KMS-11 (cell line): ENCODE measurements around the gene MEMO1.

ENCODE experiments used
- H2AFZ ChIP-seq: fragments of 200-600 bp; sonication (generic); 2 replicates; pipeline ENCODE4 v1.6.1; 2016; ENCODE audit warnings: antibody characterized with exemption, mixed run types, low read depth
- H3K27ac ChIP-seq: fragments of 200-600 bp; sonication (generic); 2 replicates; pipeline ENCODE4 v1.6.1; 2016; ENCODE audit warnings: mild to moderate bottlenecking, mixed run types
- H3K27me3 ChIP-seq: fragments of 200-600 bp; sonication (generic); 2 replicates; pipeline ENCODE4 v1.6.1; 2017; ENCODE audit warnings: mild to moderate bottlenecking, low read depth, mixed run types, moderate library complexity; ENCODE audit not compliant: insufficient read depth
- H3K36me3 ChIP-seq: fragments of 200-600 bp; sonication (generic); 2 replicates; pipeline ENCODE4 v1.6.1; 2017; ENCODE audit warnings: mild to moderate bottlenecking, mixed run types; ENCODE audit not compliant: insufficient read depth
- H3K4me1 ChIP-seq: fragments of 200-600 bp; sonication (generic); 2 replicates; pipeline ENCODE4 v1.6.1; 2016; ENCODE audit warnings: mild to moderate bottlenecking, low read depth, mixed run types; ENCODE audit not compliant: poor library complexity, severe bottlenecking
- H3K4me2 ChIP-seq: fragments of 200-600 bp; sonication (generic); 2 replicates; pipeline ENCODE4 v1.7.0; 2016; ENCODE audit warnings: mild to moderate bottlenecking, mixed run types
- H3K4me3 ChIP-seq: fragments of 200-600 bp; sonication (generic); IDR thresholded peaks from 2 replicates; pipeline ENCODE4 v1.6.1; 2017; ENCODE audit warnings: low read depth, low read length, mixed read lengths; ENCODE audit not compliant: insufficient read depth
- H3K79me2 ChIP-seq: fragments of 200-600 bp; sonication (generic); 2 replicates; pipeline ENCODE4 v1.6.1; 2016; ENCODE audit warnings: low read depth, mixed run types; ENCODE audit not compliant: insufficient read depth
- H3K9ac ChIP-seq: fragments of 200-600 bp; sonication (generic); 2 replicates; pipeline ENCODE4 v1.6.1; 2016; ENCODE audit warnings: mild to moderate bottlenecking, mixed run types
- H4K20me1 ChIP-seq: fragments of 200-600 bp; sonication (generic); 2 replicates; pipeline ENCODE4 v1.6.1; 2016; ENCODE audit warnings: mild to moderate bottlenecking, mixed run types; ENCODE audit not compliant: insufficient read depth
- TF ChIP-seq, protein P1 (sequence below): fragments of 200-600 bp; sonication (generic); conservative IDR thresholded peaks from 2 replicates; pipeline ENCODE4 v1.6.1; 2017; ENCODE audit warnings: low read depth, mild to moderate bottlenecking, antibody characterized with exemption, low read length, moderate library complexity, mixed read lengths

Gene MEMO1

DNA sequence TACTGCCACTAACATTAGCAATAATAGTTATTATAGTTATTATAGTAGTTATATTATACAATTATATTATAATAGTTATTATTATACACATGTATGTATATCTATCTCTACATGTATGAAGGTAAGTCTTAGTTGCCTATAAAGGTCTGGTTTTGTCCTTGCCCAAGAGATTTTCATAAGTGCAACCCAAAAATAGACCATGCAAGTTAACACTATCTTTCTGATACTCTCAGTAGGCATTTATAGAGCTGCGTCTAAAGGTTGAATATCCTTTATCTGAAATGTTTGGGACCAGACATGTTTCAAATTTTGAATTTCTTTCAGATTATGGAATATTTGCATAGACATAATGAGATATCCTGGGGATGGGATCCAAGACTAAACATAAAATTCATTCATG lies 175.4 kb downstream of the MEMO1 start:
- no peak overlapping the region for H3K4me2 ChIP-seq
- H2AFZ ChIP-seq, result no peak overlapping the region
- TF ChIP-seq, protein P1, sequence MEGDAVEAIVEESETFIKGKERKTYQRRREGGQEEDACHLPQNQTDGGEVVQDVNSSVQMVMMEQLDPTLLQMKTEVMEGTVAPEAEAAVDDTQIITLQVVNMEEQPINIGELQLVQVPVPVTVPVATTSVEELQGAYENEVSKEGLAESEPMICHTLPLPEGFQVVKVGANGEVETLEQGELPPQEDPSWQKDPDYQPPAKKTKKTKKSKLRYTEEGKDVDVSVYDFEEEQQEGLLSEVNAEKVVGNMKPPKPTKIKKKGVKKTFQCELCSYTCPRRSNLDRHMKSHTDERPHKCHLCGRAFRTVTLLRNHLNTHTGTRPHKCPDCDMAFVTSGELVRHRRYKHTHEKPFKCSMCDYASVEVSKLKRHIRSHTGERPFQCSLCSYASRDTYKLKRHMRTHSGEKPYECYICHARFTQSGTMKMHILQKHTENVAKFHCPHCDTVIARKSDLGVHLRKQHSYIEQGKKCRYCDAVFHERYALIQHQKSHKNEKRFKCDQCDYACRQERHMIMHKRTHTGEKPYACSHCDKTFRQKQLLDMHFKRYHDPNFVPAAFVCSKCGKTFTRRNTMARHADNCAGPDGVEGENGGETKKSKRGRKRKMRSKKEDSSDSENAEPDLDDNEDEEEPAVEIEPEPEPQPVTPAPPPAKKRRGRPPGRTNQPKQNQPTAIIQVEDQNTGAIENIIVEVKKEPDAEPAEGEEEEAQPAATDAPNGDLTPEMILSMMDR, result no peak
- no peaks in the 10 kb centered on the region for H3K79me2 ChIP-seq
- no peaks in the 10 kb centered on the region for H3K36me3 ChIP-seq
- H4K20me1 ChIP-seq, result no peaks in the 10 kb centered on the region
- H3K4me1 ChIP-seq, result no peaks in the 10 kb centered on the region
- no peak overlapping the region for H3K4me3 ChIP-seq
- no peak overlapping the region for H3K27ac ChIP-seq
- H3K9ac ChIP-seq, result no peak overlapping the region
- H3K27me3 ChIP-seq, result no peaks in the 10 kb centered on the region

DNA sequence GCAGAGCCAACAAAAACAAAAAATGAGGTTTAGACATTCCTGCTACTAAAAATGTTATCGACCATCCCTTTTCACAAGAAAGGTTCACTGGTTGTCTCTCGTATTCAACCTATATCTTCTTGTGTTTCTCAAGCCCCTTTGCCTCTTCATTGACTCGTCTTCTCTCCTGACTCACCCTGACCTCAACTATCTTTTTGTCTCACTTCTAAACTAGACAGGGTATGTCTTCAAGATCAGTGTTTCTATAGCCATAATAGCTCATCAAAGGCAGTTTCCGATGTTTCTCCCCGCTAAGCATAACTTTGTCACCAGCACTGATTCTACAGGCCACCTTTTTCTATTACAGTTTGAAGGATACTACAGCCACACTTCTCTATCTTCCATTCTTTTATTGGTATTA lies 178.4 kb downstream of the MEMO1 start:
- H3K4me3 ChIP-seq, result no peak overlapping the region

DNA sequence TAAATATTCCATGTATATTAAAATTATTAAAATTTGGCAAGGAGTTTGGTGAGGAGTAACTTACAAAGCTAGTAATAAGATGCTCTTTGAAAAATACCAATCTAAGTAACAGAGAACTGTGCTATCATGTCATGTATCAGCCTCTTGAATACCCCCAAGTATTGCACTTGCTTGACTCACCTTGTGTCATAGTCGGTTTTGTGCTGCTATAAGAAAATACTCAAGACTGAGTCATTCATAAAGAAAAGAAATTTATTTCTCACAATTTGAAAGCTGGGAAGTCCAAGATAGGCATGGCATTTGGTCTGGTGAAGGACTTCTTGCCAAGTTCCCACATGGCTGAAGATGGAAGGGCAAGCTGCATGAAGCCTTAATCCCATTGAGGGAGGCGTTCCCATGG lies 179.2 kb downstream of the MEMO1 start:
- Histone ChIP-seq H3K27me3 (no peaks in the 10 kb centered on the region), H3K36me3 (no peaks in the 10 kb centered on the region), H3K9ac (no peak overlapping the region), H3K4me2 (no peak overlapping the region), H3K79me2 (no peaks in the 10 kb centered on the region), H3K27ac (no peak overlapping the region), H3K4me3 (no peak overlapping the region), H4K20me1 (no peaks in the 10 kb centered on the region), H2AFZ (no peak overlapping the region), H3K4me1 (no peaks in the 10 kb centered on the region)
- TF ChIP-seq, protein P1, result no peak

More for the DNA sequence above, 178.4 kb downstream of the MEMO1 start:
- Histone ChIP-seq H3K27me3 (no peaks in the 10 kb centered on the region), H3K27ac (no peak overlapping the region), H4K20me1 (no peaks in the 10 kb centered on the region), H3K4me1 (no peaks in the 10 kb centered on the region), H3K36me3 (no peaks in the 10 kb centered on the region), H3K79me2 (no peaks in the 10 kb centered on the region), H3K4me2 (no peak overlapping the region), H3K9ac (no peak overlapping the region), H2AFZ (no peak overlapping the region)
- TF ChIP-seq, protein P1, result no peak

DNA sequence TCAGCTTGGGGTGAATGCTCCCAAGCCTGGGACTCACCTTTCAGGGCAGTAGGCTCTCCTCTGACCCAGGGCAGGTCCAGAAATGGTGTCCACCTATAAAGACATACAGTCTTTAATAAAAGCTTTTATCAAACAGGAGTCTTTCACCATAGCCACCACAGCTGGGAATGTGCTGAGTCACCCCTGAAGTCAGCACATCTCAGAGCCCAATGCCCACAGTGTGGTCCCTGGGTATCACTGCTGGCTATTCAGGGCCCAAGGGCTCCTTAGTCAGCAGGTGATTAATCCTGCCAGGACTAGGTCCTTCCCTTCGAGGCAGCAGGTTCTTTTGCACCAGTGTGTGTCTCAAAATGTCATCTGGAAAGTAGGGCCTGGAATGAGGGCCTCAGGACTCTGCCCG lies 181.9 kb downstream of the MEMO1 start:
- Histone ChIP-seq H4K20me1 (no peaks in the 10 kb centered on the region), H2AFZ (no peak overlapping the region), H3K27ac (no peak overlapping the region), H3K36me3 (no peaks in the 10 kb centered on the region), H3K9ac (no peak overlapping the region), H3K79me2 (no peaks in the 10 kb centered on the region), H3K4me3 (no peak overlapping the region), H3K27me3 (no peaks in the 10 kb centered on the region), H3K4me2 (no peak overlapping the region), H3K4me1 (no peaks in the 10 kb centered on the region)
- TF ChIP-seq, protein P1, result no peak

DNA sequence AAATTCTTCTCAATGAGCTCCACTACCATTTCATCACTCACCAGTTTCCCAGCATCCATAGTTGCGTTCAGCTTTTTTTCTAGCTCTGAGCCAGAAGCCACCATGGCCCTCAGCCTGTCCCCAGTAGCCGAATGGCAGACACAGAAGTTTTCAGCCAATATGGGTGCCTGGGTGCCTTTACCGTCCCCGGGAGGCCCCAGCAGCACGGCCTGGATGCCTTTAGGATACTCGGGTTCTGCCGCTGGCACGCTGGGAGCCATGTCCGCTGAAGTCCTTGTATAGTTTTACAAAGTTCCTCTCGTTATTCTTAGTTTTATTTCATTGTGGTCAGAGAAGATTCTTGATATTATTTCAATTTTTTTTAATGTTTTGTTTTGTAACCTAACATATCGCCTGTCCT lies 187.2 kb downstream of the MEMO1 start:
- TF ChIP-seq, protein P1, result no peak

More for the DNA sequence above, 187.2 kb downstream of the MEMO1 start:
- Histone ChIP-seq H3K4me1 (no peaks in the 10 kb centered on the region), H2AFZ (no peak overlapping the region), H3K27ac (no peak overlapping the region), H3K36me3 (no peaks in the 10 kb centered on the region), H3K9ac (no peak overlapping the region), H3K27me3 (no peaks in the 10 kb centered on the region), H3K4me2 (no peak overlapping the region), H3K79me2 (no peaks in the 10 kb centered on the region), H3K4me3 (no peak overlapping the region), H4K20me1 (no peaks in the 10 kb centered on the region)
